Astrocyte of the cerebellum (primary cell): ENCODE measurements around the gene TIAL1.

Experiments
- DNase-seq: peaks from one replicate; pipeline ENCODE4 v3.0.0-alpha.2; 2011; ENCODE audit warnings: low read depth
- H3K4me3 ChIP-seq: 2 replicates; pipeline ENCODE4 v1.5.1; 2011; ENCODE audit warnings: mild to moderate bottlenecking, low read depth, low read length, moderate library complexity
- in situ Hi-C: cut with HindIII; loops from 2 replicates; pipeline ENCODE4 v1.10.0; 2017; ENCODE audit warnings: low sequenced_read_pairs
- TF ChIP-seq, protein P1 (sequence below): IDR thresholded peaks from 2 replicates; pipeline ENCODE4 v1.5.1; 2012; ENCODE audit warnings: low read length, low read depth, moderate library complexity, mild to moderate bottlenecking; ENCODE audit errors: missing control alignments

Gene TIAL1

DNA sequence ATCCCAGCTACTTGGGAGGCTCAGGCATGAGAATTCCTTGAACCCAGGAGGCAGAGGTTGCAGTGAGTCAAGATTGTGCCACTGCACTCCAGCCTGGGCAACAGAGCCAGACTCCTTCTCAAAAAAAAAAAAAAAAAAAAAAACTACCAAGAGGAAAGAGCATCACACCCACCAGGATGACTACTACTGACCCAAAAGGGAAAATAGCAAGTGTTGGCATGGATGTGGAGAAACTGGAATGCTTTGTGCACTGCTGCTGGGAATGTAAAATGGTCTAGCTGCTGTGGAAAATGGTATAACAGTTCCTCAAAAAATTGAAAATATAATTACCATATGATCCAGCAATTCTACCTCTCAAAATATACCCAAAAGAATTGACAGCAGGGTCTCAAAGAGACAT, 7.7 kb upstream of the TIAL1 start:
- DNase-seq, result no peak
- in situ Hi-C loops, result no loop called here
- TF ChIP-seq, protein P1, sequence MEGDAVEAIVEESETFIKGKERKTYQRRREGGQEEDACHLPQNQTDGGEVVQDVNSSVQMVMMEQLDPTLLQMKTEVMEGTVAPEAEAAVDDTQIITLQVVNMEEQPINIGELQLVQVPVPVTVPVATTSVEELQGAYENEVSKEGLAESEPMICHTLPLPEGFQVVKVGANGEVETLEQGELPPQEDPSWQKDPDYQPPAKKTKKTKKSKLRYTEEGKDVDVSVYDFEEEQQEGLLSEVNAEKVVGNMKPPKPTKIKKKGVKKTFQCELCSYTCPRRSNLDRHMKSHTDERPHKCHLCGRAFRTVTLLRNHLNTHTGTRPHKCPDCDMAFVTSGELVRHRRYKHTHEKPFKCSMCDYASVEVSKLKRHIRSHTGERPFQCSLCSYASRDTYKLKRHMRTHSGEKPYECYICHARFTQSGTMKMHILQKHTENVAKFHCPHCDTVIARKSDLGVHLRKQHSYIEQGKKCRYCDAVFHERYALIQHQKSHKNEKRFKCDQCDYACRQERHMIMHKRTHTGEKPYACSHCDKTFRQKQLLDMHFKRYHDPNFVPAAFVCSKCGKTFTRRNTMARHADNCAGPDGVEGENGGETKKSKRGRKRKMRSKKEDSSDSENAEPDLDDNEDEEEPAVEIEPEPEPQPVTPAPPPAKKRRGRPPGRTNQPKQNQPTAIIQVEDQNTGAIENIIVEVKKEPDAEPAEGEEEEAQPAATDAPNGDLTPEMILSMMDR, result no peak
- no peak overlapping the region for H3K4me3 ChIP-seq

DNA sequence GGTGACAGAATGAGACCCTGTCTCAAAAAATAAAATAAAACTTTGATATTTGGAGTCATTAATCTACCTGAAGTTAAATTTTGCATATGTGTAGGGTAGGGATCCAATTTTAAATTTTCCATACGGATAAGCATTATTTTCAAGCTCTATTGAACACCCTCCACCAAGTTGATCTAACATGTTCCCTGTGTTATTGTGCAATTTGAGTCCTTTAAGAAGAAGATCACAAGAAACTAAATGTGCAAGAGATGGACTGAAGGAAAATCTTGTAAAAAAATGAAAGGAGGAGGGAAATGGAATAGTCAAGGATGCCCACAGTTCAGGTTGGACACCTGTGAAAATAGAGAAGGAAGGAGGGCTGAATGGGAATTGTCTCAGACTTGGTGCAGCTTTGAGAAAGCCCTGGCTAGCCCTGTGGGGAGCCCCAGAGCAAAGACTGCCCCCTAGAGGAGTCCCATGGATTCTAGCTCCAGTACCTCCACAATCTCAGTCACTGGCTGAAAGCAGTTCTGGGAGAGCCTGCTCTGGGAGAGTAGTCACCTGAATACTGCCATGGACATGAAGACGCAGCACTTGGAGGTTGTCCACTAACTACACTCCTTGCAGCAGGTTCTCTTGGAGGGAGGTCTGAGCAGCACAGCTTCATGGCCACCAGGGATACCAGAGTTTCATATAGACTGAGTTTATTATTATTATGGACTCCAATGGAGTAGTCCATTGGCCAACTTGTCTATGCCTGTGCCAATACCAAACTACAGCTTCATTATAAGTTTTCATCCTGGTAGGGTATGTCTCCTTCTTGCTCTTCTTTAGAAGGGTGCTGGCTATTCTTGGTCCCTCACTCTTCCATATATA, 5.7 kb upstream of the TIAL1 start:
- no peak overlapping the region for H3K4me3 ChIP-seq
- in situ Hi-C loops, result no loop called here
- no peak for DNase-seq
- TF ChIP-seq, protein P1, result peak; percentile 48

DNA sequence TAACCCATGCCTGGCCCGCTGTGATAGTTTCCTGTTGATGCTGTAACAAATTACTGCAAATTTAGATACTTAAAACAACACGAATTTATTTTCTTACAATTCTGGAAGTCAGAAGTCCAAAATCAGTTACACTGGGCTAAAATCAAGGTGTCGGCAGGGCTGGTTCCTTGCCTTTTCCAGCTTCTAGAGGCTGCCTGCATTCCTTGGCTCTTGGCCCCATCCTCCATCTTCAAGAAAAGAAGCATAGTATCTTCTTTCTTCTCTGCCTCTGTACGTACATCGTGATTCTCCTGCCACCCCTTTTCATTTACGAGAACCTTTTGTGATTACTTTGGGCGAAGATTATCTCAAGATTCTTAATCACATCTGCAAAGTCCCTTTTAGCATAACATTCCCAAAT, 1.6 kb upstream of the TIAL1 start:
- no peak for DNase-seq
- TF ChIP-seq, protein P1, result no peak
- H3K4me3 ChIP-seq, result no peak overlapping the region
- in situ Hi-C loops, result no loop called here

DNA sequence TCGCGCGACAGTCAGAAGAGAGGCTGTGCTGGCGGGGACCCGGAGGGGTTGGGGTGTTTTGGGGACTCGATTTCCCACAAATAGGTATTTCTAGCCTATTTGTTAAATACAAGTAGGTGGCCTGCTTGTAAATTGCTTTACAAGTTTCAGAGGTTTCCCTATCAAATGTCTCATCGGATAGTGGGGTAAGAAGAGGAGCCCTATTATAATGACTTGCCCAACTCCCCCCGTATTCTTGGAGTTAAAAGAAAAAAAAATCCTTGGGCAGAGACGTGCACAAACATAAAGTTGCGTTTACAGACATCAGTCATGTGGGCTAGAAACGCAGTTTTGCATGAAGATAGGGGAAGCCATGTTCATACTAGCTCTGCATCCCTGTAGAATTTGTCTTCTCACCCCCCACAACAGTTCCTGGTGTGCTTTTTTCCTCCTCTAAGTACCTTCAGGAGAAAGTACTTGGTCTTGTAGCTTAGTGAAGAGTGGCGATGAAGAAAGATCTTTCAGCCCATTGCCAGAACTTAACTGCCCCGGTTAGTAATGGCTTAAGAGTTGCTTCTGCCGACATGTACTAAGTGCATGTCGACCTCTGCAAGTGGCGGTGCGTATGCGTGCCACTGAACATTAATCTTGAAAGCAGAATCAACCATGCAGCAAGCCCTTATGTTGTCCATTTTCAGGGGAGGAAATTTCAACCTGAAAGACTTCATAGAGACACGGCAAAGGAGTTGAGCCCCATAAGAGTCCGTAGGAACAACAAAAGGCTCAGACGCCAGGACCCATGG, 832 bp upstream of the TIAL1 start:
- in situ Hi-C loops, result no loop called here

DNA sequence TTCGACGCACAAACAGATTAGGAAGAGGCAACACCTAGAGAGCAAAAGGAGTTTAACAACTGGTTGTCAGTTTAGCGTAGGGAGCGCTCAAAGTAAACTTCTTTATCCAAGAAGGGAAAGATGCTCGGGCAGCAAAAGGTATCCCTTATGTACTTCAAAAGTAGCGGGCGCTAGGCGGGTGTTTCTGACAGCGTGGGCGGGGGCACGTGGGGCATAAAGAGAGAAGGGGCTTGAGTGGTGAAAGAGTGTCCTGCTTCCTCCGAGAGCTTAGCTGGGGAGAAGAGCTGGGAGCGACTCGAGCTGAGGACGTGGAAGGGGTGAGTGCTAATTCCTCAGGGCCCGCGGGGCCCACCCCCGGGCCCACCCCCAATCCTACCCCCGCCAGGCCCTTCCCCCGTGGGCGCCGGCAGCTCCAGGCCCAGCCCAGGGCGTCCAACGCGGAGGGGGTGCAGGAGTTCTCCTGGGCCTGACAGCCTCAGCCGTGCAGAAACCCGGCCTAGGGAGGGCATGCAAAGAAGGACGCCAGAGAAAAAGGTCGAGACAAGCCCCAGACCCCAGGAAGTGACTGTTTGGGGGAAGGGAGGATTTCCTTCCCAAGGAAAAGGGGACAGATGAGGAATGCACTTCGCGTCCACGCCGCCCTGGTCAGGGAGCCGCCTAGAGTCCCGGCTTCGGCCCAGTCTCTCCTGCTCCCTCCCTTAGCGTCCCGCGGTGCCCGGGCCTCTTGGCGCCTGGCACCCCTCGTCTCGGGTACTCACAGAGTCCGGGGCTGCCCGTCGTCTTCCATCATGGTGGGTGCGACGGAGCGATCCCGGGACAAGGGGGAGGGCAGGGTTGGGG, 868 bp downstream of the TIAL1 start:
- in situ Hi-C loops, result no loop called here
- peak overlapping the region; percentile 96 for H3K4me3 ChIP-seq
- TF ChIP-seq, protein P1, result no peak
- no peak for DNase-seq

More for the DNA sequence above, 832 bp upstream of the TIAL1 start:
- peak overlapping the region; percentile 96 for H3K4me3 ChIP-seq
- DNase-seq, result no peak
- TF ChIP-seq, protein P1, result no peak

DNA sequence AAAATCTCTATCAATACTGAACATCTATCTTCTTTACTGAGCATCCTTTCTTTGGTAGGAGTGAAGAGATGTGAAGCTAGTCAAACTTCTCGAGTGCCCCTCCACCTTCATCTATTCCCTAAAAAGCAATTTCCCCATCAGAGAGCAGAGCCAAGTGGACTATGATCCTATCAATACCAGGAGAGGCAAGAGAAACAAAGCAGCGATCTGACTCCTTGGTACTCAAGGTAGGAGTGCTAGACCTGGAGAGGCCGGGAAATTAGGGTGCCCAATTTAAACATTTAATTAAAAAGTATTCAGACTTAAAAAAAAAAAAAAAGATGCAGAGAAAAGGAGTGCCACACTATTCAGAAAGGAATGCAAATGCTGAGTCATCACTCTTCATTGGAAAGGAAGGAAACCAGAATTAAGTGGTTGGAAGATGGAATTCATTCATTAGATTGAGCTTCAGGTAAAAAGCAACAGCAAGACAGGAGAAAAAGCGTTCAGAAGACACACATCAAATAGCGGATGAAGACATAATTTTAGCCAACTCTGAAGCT, 1.6 kb downstream of the TIAL1 start:
- H3K4me3 ChIP-seq, result peak overlapping the region; percentile 96
- in situ Hi-C loops, result no loop called here
- peak; percentile 27 for DNase-seq
- TF ChIP-seq, protein P1, result no peak
